Endothelial cell of umbilical vein (primary cell): ENCODE results near the gene WIPI1. TPM values are rescaled to one million over a fixed set of nuclear protein-coding genes. Genes with fewer than 3 reads are reported as not detected.

Experiments
- BruUV-seq: library from RNA; stranded (reverse); fragments of 400-500 nt; replicated peaks from 2 replicates; lab custom pipeline; 2021; lab: Mats Ljungman, UMichigan
- CTCF ChIA-PET: fragments of 300-600, 350-600 bp; sonication (Branson Sonifier 250); formaldehyde crosslinking; loops from one replicate; lab custom pipeline; 2021; ENCODE audit warnings: antibody characterized with exemption, inconsistent platforms; lab: Charles Lee
- POLR2A ChIA-PET: fragments of 300-600, 350-600 bp; sonication (Branson Sonifier 250); formaldehyde crosslinking; loops from one replicate; lab custom pipeline; 2021; ENCODE audit warnings: antibody characterized with exemption, inconsistent platforms; lab: Charles Lee
- DNase-seq: peaks from one replicate; pipeline ENCODE4 v3.0.0-alpha.2; 2011; ENCODE audit warnings: low read depth, low spot score
- FAIRE-seq: peaks from 2 replicates; lab custom pipeline; 2011; peaks lifted over from hg19 to GRCh38; lab: Jason Lieb, UNC
- H2AFZ ChIP-seq: 2 replicates; pipeline ENCODE4 v1.6.0; 2012; ENCODE audit warnings: low read depth, low read length, control low read depth, inconsistent platforms
- H3K27ac ChIP-seq: 2 replicates; pipeline ENCODE4 v1.5.1; 2011; ENCODE audit warnings: low read depth, mild to moderate bottlenecking, control low read depth, low read length, moderate library complexity; ENCODE audit not compliant: insufficient read depth
- H3K27me3 ChIP-seq, 2 experiments: 2 replicates each; pipeline versions ENCODE4 v1.6.0 to v1.6.1; 2011; ENCODE audit warnings: low read length in 2 of 2, mixed read lengths in 1 of 2; ENCODE audit not compliant: control insufficient read depth in 2 of 2, insufficient read depth in 2 of 2
- H3K36me3 ChIP-seq, 2 experiments: 2 replicates in 1 of 2; 3 replicates in 1 of 2; pipeline ENCODE4 v1.5.1; 2011; ENCODE audit warnings: low read length in 2 of 2, mild to moderate bottlenecking in 1 of 2, moderate library complexity in 1 of 2; ENCODE audit not compliant: control insufficient read depth in 2 of 2, insufficient read depth in 2 of 2; ENCODE audit errors: extremely low read depth in 1 of 2
- H3K4me1 ChIP-seq: 3 replicates; pipeline ENCODE4 v1.5.1; 2011; ENCODE audit warnings: mild to moderate bottlenecking, low read length; ENCODE audit not compliant: control insufficient read depth, insufficient read depth; ENCODE audit errors: extremely low read depth
- H3K4me2 ChIP-seq: 2 replicates; pipeline ENCODE4 v1.6.1; 2011; ENCODE audit warnings: low read length, control low read depth, mixed read lengths; ENCODE audit not compliant: insufficient read depth
- H3K4me3 ChIP-seq, 3 experiments: fragments of 200-600 bp in 1 of 3; sonication (generic), shearing (Covaris generic) in 1 of 3; replicated peaks in 1 of 3; 2 replicates each; pipeline ENCODE4 v1.5.1; 2011 to 2016; ENCODE audit warnings: control low read depth in 3 of 3, low read length in 3 of 3, mild to moderate bottlenecking in 2 of 3, inconsistent platforms in 1 of 3, low read depth in 1 of 3, moderate library complexity in 1 of 3; ENCODE audit not compliant: insufficient read depth in 1 of 3
- H3K79me2 ChIP-seq: 2 replicates; pipeline ENCODE4 v1.6.0; 2012; ENCODE audit warnings: low read length, inconsistent platforms; ENCODE audit not compliant: control insufficient read depth, insufficient read depth
- H3K9ac ChIP-seq: replicated peaks from 2 replicates; pipeline ENCODE3; 2011; ENCODE audit warnings: low read length, control low read depth; ENCODE audit not compliant: insufficient read depth; ENCODE audit errors: extremely low read depth
- H3K9me1 ChIP-seq: replicated peaks from 3 replicates; pipeline ENCODE4 v1.6.0; 2011; ENCODE audit warnings: mild to moderate bottlenecking, low read length; ENCODE audit not compliant: control insufficient read depth, insufficient read depth; ENCODE audit errors: extremely low read depth
- H3K9me3 ChIP-seq: replicated peaks from 2 replicates; pipeline ENCODE4 v1.5.1; 2012; ENCODE audit warnings: low read length, inconsistent platforms; ENCODE audit not compliant: control insufficient read depth, insufficient read depth
- H4K20me1 ChIP-seq: replicated peaks from 2 replicates; pipeline ENCODE3; 2011; ENCODE audit warnings: mild to moderate bottlenecking, low read length; ENCODE audit not compliant: control insufficient read depth, insufficient read depth; ENCODE audit errors: extremely low read depth
- EZH2 ChIP-seq: IDR thresholded peaks from 2 replicates; pipeline ENCODE4 v1.6.1; 2012; ENCODE audit warnings: borderline replicate concordance, low read depth, mild to moderate bottlenecking, moderate library complexity, low read length, inconsistent platforms; ENCODE audit not compliant: severe bottlenecking
- GATA2 ChIP-seq: IDR thresholded peaks from 2 replicates; pipeline ENCODE4 v1.7.0; 2011; ENCODE audit warnings: low read depth, mild to moderate bottlenecking, moderate library complexity, mixed read lengths, low read length; ENCODE audit not compliant: insufficient read length, insufficient read depth
- JUN ChIP-seq: IDR thresholded peaks from 2 replicates; pipeline ENCODE4 v1.6.1; 2011; ENCODE audit warnings: borderline replicate concordance, low read depth; ENCODE audit not compliant: insufficient read length, insufficient read depth
- MYC ChIP-seq: IDR thresholded peaks from one replicate; pipeline ENCODE4 v1.6.1; 2011; ENCODE audit warnings: mild to moderate bottlenecking, low read depth, low read length
- POLR2AphosphoS5 ChIP-seq: IDR thresholded peaks from 2 replicates; pipeline ENCODE4 v1.6.1; 2012; ENCODE audit warnings: low read depth, mild to moderate bottlenecking, control low read depth, low read length, moderate library complexity; ENCODE audit not compliant: insufficient read depth
- dilution Hi-C: fragments of 300-500 bp; cut with MboI; formaldehyde crosslinking; loops from one replicate; pipeline ENCODE4 v1.15.0; 2019; ENCODE audit warnings: low sequenced_read_pairs; ENCODE audit not compliant: extremely low pct_ligation_motif_present
- intact Hi-C: fragments of 100-400 bp; cut with micrococcal nuclease; formaldehyde crosslinking; loops from one replicate; pipeline ENCODE4 v1.10.0; 2022
- polyA plus RNA-seq, 4 experiments: library from polyadenylated mRNA; depleted of rRNA in 3 of 4; stranded (reverse) in 3 of 4; unstranded in 1 of 4; fragments of >200 nt; gene quantifications; 2 replicates each; pipeline versions ENCODE4 v1.2.1 to v1.2.3, GENCODE V29; 2011 to 2012; ENCODE audit warnings: missing spikeins in 1 of 4
- total RNA-seq: library from RNA; stranded (reverse); gene quantifications from 2 replicates; pipeline ENCODE4 v1.2.3, GENCODE V29; 2021
- TF ChIP-seq, protein P1 (sequence below), 2 donors: IDR thresholded peaks; 1 replicate in 1 of 2; 2 replicates in 1 of 2; pipeline ENCODE4 v1.5.1; 2011; ENCODE audit warnings: low read length in 2 of 2, mild to moderate bottlenecking in 2 of 2, moderate library complexity in 2 of 2, control low read depth in 1 of 2, inconsistent platforms in 1 of 2, low read depth in 1 of 2; ENCODE audit not compliant: insufficient read depth in 1 of 2; ENCODE audit errors: extremely low read depth in 1 of 2

Gene WIPI1
- total and polyA plus RNA-seq, 2 donors (not counting 3 experiments of a cell fraction or from before 2014, with no cell fraction given) = 49.9 to 70.3 TPM

DNA sequence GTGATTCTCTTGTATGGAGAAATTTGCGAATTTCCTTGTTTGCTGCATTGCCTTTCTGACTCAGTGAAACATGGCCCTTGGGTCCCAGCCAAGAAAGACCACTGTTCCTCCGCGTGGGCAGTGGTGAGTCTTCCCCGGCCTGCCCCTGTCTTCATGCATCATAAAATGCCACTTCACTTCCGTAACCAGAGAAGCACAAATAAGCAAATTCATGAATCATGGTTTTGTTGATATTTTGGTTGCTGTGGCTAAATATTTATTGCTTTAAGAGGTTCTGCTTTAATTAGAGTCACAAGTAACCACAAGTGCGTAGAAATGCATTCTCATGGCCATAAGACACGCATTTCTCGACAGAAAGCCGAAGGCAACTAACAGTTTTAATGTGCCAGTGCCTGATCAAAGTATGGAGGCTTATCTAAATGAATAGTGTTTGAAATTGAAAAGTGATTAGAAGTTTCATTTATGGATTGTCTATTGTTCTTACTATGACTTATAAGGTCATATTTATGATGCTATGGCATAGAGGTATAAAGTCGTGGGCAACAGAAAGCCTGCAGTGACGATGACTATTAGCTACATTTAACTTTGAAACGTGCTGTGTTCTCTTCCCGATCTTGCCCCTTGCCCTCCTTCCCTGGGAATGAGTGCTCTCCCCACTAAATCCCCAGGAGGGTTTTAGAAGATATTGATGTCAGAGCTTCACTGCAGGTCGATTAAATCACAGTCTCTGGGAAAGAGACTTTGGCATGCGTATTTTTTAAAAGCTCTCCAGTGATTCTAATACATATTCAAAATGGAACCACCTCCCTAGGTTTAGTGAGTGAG is 76.0 kb downstream of the WIPI1 start:
- H4K20me1 ChIP-seq = no peaks in the 10 kb centered on the region
- DNase-seq (peak; percentile 46), FAIRE-seq (peak; percentile 35)
- CTCF ChIA-PET = interaction anchor here (0.9 to 4.3 kb wide), 3 partner anchors 17 to 89 kb away, joined by 3 to 48 read pairs (median 17); partner anchors contain the start of genes ARSG and SLC16A6
- H3K9me3 ChIP-seq = no peaks in the 10 kb centered on the region
- BruUV-seq = no TSS peak
- H3K27me3 ChIP-seq = no peaks in the 10 kb centered on the region
- H3K4me3 ChIP-seq = no peak overlapping the region
- intact Hi-C loops = loop anchor here (5.0 kb wide), 1 partner anchor 329 kb away; no protein-coding TSS in a partner anchor
- no peaks in the 10 kb centered on the region for H3K36me3 ChIP-seq
- dilution Hi-C loops = no loop called here
- no peaks in the 10 kb centered on the region for H3K9me1 ChIP-seq
- H3K27ac ChIP-seq = peak overlapping the region; percentile 36
- no peak overlapping the region for H3K9ac ChIP-seq
- TF ChIP-seq EZH2 (no peak), MYC (peak; percentile 5), GATA2 (no peak), POLR2AphosphoS5 (peak; percentile 19), JUN (peak; percentile 18)
- TF ChIP-seq, protein P1, sequence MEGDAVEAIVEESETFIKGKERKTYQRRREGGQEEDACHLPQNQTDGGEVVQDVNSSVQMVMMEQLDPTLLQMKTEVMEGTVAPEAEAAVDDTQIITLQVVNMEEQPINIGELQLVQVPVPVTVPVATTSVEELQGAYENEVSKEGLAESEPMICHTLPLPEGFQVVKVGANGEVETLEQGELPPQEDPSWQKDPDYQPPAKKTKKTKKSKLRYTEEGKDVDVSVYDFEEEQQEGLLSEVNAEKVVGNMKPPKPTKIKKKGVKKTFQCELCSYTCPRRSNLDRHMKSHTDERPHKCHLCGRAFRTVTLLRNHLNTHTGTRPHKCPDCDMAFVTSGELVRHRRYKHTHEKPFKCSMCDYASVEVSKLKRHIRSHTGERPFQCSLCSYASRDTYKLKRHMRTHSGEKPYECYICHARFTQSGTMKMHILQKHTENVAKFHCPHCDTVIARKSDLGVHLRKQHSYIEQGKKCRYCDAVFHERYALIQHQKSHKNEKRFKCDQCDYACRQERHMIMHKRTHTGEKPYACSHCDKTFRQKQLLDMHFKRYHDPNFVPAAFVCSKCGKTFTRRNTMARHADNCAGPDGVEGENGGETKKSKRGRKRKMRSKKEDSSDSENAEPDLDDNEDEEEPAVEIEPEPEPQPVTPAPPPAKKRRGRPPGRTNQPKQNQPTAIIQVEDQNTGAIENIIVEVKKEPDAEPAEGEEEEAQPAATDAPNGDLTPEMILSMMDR (IDR thresholded peaks at IDR 0.05; ENCODE audit: extremely low read depth in 1 of 2, insufficient read depth in 1 of 2, low read depth in 1 of 2, low read length in 2 of 2) = no peak
- H3K79me2 ChIP-seq = no peaks in the 10 kb centered on the region
- no peak overlapping the region for H2AFZ ChIP-seq
- peaks cover 50% of the 10 kb centered on the region for H3K4me1 ChIP-seq
- no peak overlapping the region for H3K4me2 ChIP-seq
- POLR2A ChIA-PET = interaction anchor here (1.5 kb wide), 1 partner anchor 79 kb away, joined by 5 read pairs; no protein-coding TSS in a partner anchor
